Aorta (tissue), 5 donors: Measurements from ENCODE around the gene MAD2L2. TPM values are rescaled to one million over a fixed set of nuclear protein-coding genes. Genes with fewer than 3 reads are reported as not detected.

Experiments used
- ATAC-seq: fragments of 200-7000 bp; cut with Tn5 transposase; one replicate; pipeline ENCODE4 v1.9.1; 2022; ENCODE audit warnings: moderate library complexity; ENCODE audit not compliant: low FRiP score
- DNase-seq, 2 donors: peaks; one replicate each; pipeline ENCODE4 v3.0.0-alpha.2; 2020
- H3K27ac ChIP-seq, 2 donors: one replicate each; pipeline ENCODE4 v1.5.1; 2013; ENCODE audit warnings: low read length in 2 of 2, mild to moderate bottlenecking in 2 of 2, moderate library complexity in 2 of 2, control low read depth in 1 of 2, inconsistent platforms in 1 of 2, low read depth in 1 of 2
- H3K27me3 ChIP-seq, 2 donors: one replicate each; pipeline ENCODE4 v1.6.1; 2013; ENCODE audit warnings: control low read depth in 1 of 2, low read length in 1 of 2, mild to moderate bottlenecking in 1 of 2, moderate library complexity in 1 of 2; ENCODE audit not compliant: insufficient read depth in 2 of 2, control insufficient read depth in 1 of 2
- H3K36me3 ChIP-seq, 2 donors: one replicate each; pipeline ENCODE4 v1.6.1; 2013; ENCODE audit warnings: control low read depth in 1 of 2, low read length in 1 of 2, mild to moderate bottlenecking in 1 of 2; ENCODE audit not compliant: insufficient read depth in 2 of 2, control insufficient read depth in 1 of 2
- H3K4me1 ChIP-seq, 2 donors: one replicate each; pipeline ENCODE4 v1.6.1; 2013; ENCODE audit warnings: low read length in 2 of 2, control low read depth in 1 of 2, mild to moderate bottlenecking in 1 of 2, moderate library complexity in 1 of 2; ENCODE audit not compliant: insufficient read depth in 2 of 2, control insufficient read depth in 1 of 2
- H3K4me3 ChIP-seq, 2 donors: one replicate each; pipeline ENCODE4 v1.5.1; 2013; ENCODE audit warnings: low read length in 2 of 2, control low read depth in 1 of 2, mild to moderate bottlenecking in 1 of 2
- H3K9me3 ChIP-seq: one replicate; pipeline ENCODE4 v1.6.1; 2013; ENCODE audit warnings: mild to moderate bottlenecking, low read length; ENCODE audit not compliant: control insufficient read depth
- WGBS, 2 donors: extraction: QIAGEN DNeasy Blood & Tissue Kit; methylation state at CpG; one replicate each; pipeline ENCODE4 v1.1.7; 2013; 5-methylcytosine and 5-hydroxymethylcytosine counted together
- intact Hi-C, 2 donors: fragments of 100-400 bp; cut with DNase I; formaldehyde crosslinking; loops; one replicate each; pipeline versions ENCODE4 v1.14.2 to v1.15.0; 2022
- polyA plus RNA-seq, 2 donors: library from polyadenylated mRNA; stranded (reverse); fragments of 200-250 nt; gene quantifications; one replicate each; pipeline ENCODE4 v1.2.3, GENCODE V29; 2013
- total RNA-seq, 2 donors: library from RNA; stranded (reverse); fragmentation: NEBNext Ultra II Directional; extraction: Animal tissue kit (Norgen Biotek cat#: 25700); gene quantifications; one replicate each; pipeline ENCODE4 v1.2.1, GENCODE V29; 2021
- donor health status: healthy with polysubstance abuse.
- donor health status: Bipolar disorder and iron deficiency.
- donor health status: DM: no; HTN: no; CAD: no.
- donor health status: DM: no; HTN: no; CAD: no.
- donor health status: DM: yes; HTN: yes; CAD: no.

MAD2L2 gene
- total and polyA plus RNA-seq, 4 donors: 23.4 to 41.8 (median 24.6) TPM

DNA sequence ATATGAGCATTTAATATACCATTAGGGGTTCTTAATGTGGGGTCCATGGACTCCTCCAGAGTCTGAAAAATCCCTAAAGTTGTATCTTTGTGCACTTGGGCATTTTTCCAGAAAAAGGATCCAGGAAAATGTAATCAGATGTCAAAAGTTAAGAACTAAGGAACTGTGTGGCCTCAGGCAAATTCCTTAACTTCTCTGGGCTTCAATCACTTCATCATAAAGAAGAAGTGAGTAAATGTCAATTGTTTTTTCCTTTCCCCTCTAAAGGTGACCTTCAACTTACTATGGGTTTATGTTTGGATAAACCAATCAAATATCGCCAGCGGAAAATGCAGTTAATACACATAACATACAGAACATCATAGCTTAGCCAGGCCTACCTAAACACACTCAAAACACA is 2.5 kb downstream of the MAD2L2 start:
- H3K27me3 ChIP-seq: no peaks in the 10 kb centered on the region
- no peaks in the 10 kb centered on the region for H3K9me3 ChIP-seq
- no peak overlapping the region for H3K4me3 ChIP-seq
- intact Hi-C loops: no loop called here
- 96 to 98% methylated on average over 2 of the region's 2 CpGs for WGBS, 2 donors
- H3K4me1 ChIP-seq: no peaks in the 10 kb centered on the region
- peaks cover 0 to 2% of the 10 kb centered on the region in 2 donors for H3K36me3 ChIP-seq
- DNase-seq: no peak
- no peak for ATAC-seq
- H3K27ac ChIP-seq: no peak overlapping the region

DNA sequence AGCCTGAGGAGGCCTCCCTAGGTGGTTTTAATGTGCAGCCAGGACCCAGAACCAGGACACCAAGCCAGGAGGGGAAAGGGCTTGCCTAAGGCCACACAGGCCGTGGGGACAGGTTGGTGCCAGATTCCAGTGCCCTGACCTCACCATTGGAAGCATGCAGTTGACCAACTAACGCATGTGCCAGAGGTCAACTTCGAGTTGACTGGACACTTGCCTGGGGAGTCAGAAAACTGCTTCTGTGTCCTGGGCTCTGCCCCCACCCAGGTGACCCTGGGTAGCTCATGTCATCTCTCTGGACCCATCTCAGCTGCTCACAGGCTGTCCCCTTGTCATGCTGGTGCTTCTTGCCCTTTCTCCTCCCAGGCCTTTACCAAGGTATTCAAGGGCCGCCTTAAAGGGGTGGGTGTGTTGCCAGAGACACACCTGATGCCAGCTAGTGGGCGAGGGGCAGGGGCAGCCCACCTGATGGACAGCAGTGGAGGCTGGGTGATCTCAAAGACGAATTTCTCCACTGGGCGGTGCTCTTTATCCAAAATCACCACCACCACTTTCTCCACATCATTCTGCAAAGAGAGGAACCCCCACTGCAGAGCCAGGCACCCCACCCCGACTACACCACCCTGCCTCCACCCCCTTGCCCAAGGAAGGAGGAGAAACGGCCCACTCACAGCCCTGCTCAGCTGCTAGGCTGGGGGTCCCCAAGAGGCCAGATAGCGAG is 4.4 kb downstream of the MAD2L2 start:
- Histone ChIP-seq H3K36me3 (peaks cover 0 to 2% of the 10 kb centered on the region in 2 donors), H3K9me3 (no peaks in the 10 kb centered on the region), H3K27me3 (no peaks in the 10 kb centered on the region), H3K4me1 (no peaks in the 10 kb centered on the region), H3K27ac (no peak overlapping the region), H3K4me3 (no peak overlapping the region)
- no peak for DNase-seq
- intact Hi-C loops: no loop called here
- no peak for ATAC-seq
- 83 to 87% methylated on average over 10 of the region's 10 CpGs for WGBS, 2 donors

- peaks cover 0 to 2% of the 10 kb centered on the region in 2 donors for H3K36me3 ChIP-seq
- no peak for ATAC-seq
- WGBS, 2 donors: 96 to 97% methylated on average over 10 of the region's 10 CpGs
Measured at GRCh38 chr1:11675325-11675724, 5.6 kb downstream of the MAD2L2 start.

GRCh38 chr1:11674488-11674887 is 6.5 kb downstream of the MAD2L2 start:
- whole genome bisulfite sequencing, 2 donors: 95 to 97% methylated on average over 14 of the region's 14 CpGs
- Histone ChIP-seq H3K27me3 (no peaks in the 10 kb centered on the region), H3K27ac (no peak overlapping the region), H3K4me3 (no peak overlapping the region), H3K36me3 (peaks cover 0 to 2% of the 10 kb centered on the region in 2 donors), H3K9me3 (no peaks in the 10 kb centered on the region), H3K4me1 (no peaks in the 10 kb centered on the region)
- no peak for DNase-seq
- intact Hi-C loops: no loop called here
- ATAC-seq: no peak

More at GRCh38 chr1:11675325-11675724, 5.6 kb downstream of the MAD2L2 start:
- H3K4me1 ChIP-seq: no peaks in the 10 kb centered on the region
- intact Hi-C loops: no loop called here
- no peak for DNase-seq
- no peak overlapping the region for H3K4me3 ChIP-seq
- no peaks in the 10 kb centered on the region for H3K9me3 ChIP-seq
- H3K27ac ChIP-seq: no peak overlapping the region
- H3K27me3 ChIP-seq: no peaks in the 10 kb centered on the region

GRCh38 chr1:11673089-11673769 is 7.7 kb downstream of the MAD2L2 start:
- Histone ChIP-seq H3K9me3 (no peaks in the 10 kb centered on the region), H3K4me3 (no peak overlapping the region), H3K36me3 (peaks cover 0 to 2% of the 10 kb centered on the region in 2 donors), H3K27me3 (no peaks in the 10 kb centered on the region), H3K27ac (no peak overlapping the region), H3K4me1 (no peaks in the 10 kb centered on the region)
- DNase-seq (no peak), ATAC-seq (no peak)
- intact Hi-C loops: no loop called here
- 94% methylated on average over 14 of the region's 14 CpGs for WGBS, 2 donors

DNA sequence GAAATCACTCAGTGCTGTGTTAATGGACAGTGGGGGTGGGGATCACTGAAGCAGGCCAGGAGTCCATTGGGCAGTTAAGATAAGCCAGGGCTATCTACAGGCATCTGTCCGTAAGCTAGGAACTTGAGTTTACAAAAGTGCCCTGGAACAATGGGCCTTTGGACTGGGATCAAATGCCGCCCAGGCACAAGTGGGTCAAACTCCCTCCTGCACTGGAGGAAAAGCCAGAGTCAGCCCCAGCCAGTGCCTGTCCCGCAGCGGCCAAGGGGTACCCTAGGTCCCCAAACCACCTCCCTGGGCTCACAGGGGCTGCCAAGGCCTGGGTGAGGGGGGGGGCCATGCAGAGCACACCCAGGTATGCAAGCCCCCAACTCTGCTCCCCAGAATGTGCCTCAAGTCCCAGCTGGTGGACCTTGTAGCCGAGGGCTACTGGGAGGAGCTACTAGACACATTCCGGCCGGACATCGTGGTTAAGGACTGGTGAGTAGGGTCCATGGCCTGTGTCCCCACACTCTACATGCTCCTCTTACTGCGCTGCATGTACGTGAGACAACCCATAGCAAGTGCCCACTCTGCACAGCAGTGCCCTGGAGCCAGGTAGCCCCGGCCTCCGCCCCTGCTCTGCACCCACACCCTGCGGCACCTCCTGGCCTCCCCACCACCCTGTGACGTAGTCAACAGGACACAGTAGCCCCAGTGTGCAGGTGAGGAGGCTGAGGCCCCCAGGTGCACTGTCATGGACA is 9.2 kb downstream of the MAD2L2 start:
- Histone ChIP-seq H3K36me3 (peaks cover 0 to 2% of the 10 kb centered on the region in 2 donors), H3K9me3 (no peaks in the 10 kb centered on the region), H3K4me1 (no peaks in the 10 kb centered on the region), H3K27ac (no peak overlapping the region), H3K4me3 (no peak overlapping the region), H3K27me3 (no peaks in the 10 kb centered on the region)
- WGBS, 2 donors: 88 to 92% methylated on average over 14 of the region's 14 CpGs
- no peak for ATAC-seq
- intact Hi-C loops: no loop called here
- DNase-seq: no peak

- H3K36me3 ChIP-seq: peaks cover 0 to 2% of the 10 kb centered on the region in 2 donors
- no peaks in the 10 kb centered on the region for H3K27me3 ChIP-seq
- H3K4me1 ChIP-seq: no peaks in the 10 kb centered on the region
- intact Hi-C loops: no loop called here
- 89 to 94% methylated on average over 6 of the region's 6 CpGs for WGBS, 2 donors
- DNase-seq (no peak), ATAC-seq (no peak)
- H3K27ac ChIP-seq: no peak overlapping the region
- H3K4me3 ChIP-seq: no peak overlapping the region
- no peaks in the 10 kb centered on the region for H3K9me3 ChIP-seq
Measured at GRCh38 chr1:11671205-11671543, 9.8 kb downstream of the MAD2L2 start.

DNA sequence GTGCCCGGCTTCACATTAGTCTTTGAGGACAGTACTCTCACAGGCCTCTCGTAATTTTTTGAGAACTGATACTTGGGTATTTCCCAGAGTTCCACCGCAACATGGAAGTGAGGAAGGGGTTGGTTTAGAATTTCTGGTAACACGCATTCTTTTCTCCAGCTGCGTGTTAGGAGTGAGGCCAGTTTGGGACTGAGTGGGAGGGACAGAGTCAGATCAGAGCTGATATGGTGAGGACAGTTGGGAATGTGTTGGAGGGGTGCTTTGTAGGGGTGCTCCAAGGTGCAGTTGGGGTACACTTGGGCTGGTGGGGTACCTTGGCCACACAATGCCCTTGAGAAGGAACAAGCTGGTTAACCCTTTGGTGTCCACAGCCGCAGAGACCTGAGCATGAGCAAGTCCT is 10.2 kb downstream of the MAD2L2 start:
- no peak overlapping the region for H3K27ac ChIP-seq
- WGBS, 2 donors: 75 to 81% methylated on average over 6 of the region's 6 CpGs
- H3K27me3 ChIP-seq: no peaks in the 10 kb centered on the region
- intact Hi-C loops: no loop called here
- no peaks in the 10 kb centered on the region for H3K9me3 ChIP-seq
- no peak overlapping the region for H3K4me3 ChIP-seq
- no peaks in the 10 kb centered on the region for H3K4me1 ChIP-seq
- ATAC-seq: no peak
- DNase-seq: no peak
- peaks cover 0 to 2% of the 10 kb centered on the region in 2 donors for H3K36me3 ChIP-seq
